WI38 (cell line): ENCODE measurements around the gene ETV1.

ENCODE experiments used
- H3K4me3 ChIP-seq: 2 replicates; pipeline ENCODE4 v1.5.1; 2011; ENCODE audit warnings: low read depth, mild to moderate bottlenecking, control low read depth, low read length
- CTCF ChIP-seq: IDR thresholded peaks from 2 replicates; pipeline ENCODE4 v1.5.1; 2012; ENCODE audit warnings: low read depth, mild to moderate bottlenecking, control low read depth, low read length

The ETV1 gene

GRCh38 chr7:13880789-13881188, 108.7 kb downstream of the ETV1 start:
- no peak for TF ChIP-seq CTCF
- no peak overlapping the region for H3K4me3 ChIP-seq

GRCh38 chr7:13879994-13880686, 109.3 kb downstream of the ETV1 start:
- no peak overlapping the region for H3K4me3 ChIP-seq

GRCh38 chr7:13879143-13879542, 110.3 kb downstream of the ETV1 start:
- H3K4me3 ChIP-seq = no peak overlapping the region
- no peak for TF ChIP-seq CTCF

More at GRCh38 chr7:13879994-13880686, 109.3 kb downstream of the ETV1 start:
- no peak for TF ChIP-seq CTCF

GRCh38 chr7:13878154-13878553, 111.3 kb downstream of the ETV1 start:
- H3K4me3 ChIP-seq = no peak overlapping the region
- no peak for TF ChIP-seq CTCF

- TF ChIP-seq CTCF = no peak
- H3K4me3 ChIP-seq = no peak overlapping the region
Observed at GRCh38 chr7:13875496-13876074, 113.9 kb downstream of the ETV1 start.

- no peak for TF ChIP-seq CTCF
- H3K4me3 ChIP-seq = no peak overlapping the region
Observed at GRCh38 chr7:13874783-13875182, 114.7 kb downstream of the ETV1 start.

- no peak for TF ChIP-seq CTCF
- no peak overlapping the region for H3K4me3 ChIP-seq
Observed at GRCh38 chr7:13872709-13873108, 116.8 kb downstream of the ETV1 start.
